Osteocyte (in vitro differentiated cells): ENCODE data around the gene CASP14. TPM values are rescaled to one million over a fixed set of nuclear protein-coding genes. Genes with fewer than 3 reads are reported as not detected.

Experiments used
- DNase-seq: peaks from one replicate; pipeline ENCODE4 v3.0.0; 2021; ENCODE audit warnings: mixed read lengths; ENCODE audit not compliant: unreplicated experiment; ENCODE audit errors: extremely low spot score
- H3K27ac Mint-ChIP-seq: one replicate; pipeline ENCODE4 v1.8.0; 2021; ENCODE audit warnings: mild to moderate bottlenecking, mixed read lengths; ENCODE audit not compliant: unreplicated experiment
- H3K27me3 Mint-ChIP-seq: one replicate; pipeline ENCODE4 v1.8.0; 2021; ENCODE audit warnings: mixed read lengths; ENCODE audit not compliant: unreplicated experiment
- H3K36me3 Mint-ChIP-seq: one replicate; pipeline ENCODE4 v1.8.0; 2021; ENCODE audit warnings: mixed read lengths; ENCODE audit not compliant: unreplicated experiment
- H3K4me1 Mint-ChIP-seq: one replicate; pipeline ENCODE4 v1.8.0; 2021; ENCODE audit warnings: mixed read lengths; ENCODE audit not compliant: unreplicated experiment
- H3K4me3 Mint-ChIP-seq: one replicate; pipeline ENCODE4 v1.8.0; 2021; ENCODE audit warnings: mild to moderate bottlenecking, moderate library complexity, mixed read lengths; ENCODE audit not compliant: unreplicated experiment
- H3K9me3 Mint-ChIP-seq: one replicate; pipeline ENCODE4 v1.8.0; 2021; ENCODE audit warnings: mixed read lengths; ENCODE audit not compliant: unreplicated experiment
- CTCF ChIP-seq: fragments of 200-600 bp; sonication (generic); IDR thresholded peaks from 2 replicates; pipeline ENCODE4 v1.5.0; 2021; ENCODE audit warnings: antibody characterized with exemption, mild to moderate bottlenecking, moderate library complexity
- total RNA-seq: library from RNA; stranded (reverse); gene quantifications from 2 replicates; pipeline ENCODE4 v1.2.1, GENCODE V29; 2021

The CASP14 gene
- total RNA-seq, 1 donor from 2014 or later = not detected

- no peak for TF ChIP-seq CTCF
- Mint-ChIP-seq H3K4me3 (no peak overlapping the region), H3K9me3 (peaks cover 10% of the 10 kb centered on the region), H3K27ac (no peak overlapping the region), H3K4me1 (peaks cover 15% of the 10 kb centered on the region), H3K27me3 (no peaks in the 10 kb centered on the region), H3K36me3 (no peaks in the 10 kb centered on the region)
- no peak for DNase-seq
Measured at GRCh38 chr19:15105044-15105443, 55.8 kb downstream of the CASP14 start.

- Mint-ChIP-seq H3K27ac (peak within 1 kb of the TSS; percentile 94), H3K36me3 (peaks cover 8% of the 10 kb centered on the region), H3K4me3 (peak within 1 kb of the TSS; percentile 88), H3K4me1 (peaks cover 15% of the 10 kb centered on the region), H3K9me3 (peaks cover 10% of the 10 kb centered on the region), H3K27me3 (no peaks in the 10 kb centered on the region)
- TF ChIP-seq CTCF = no peak
- DNase-seq = no peak
Measured at GRCh38 chr19:15107061-15108010, 58.1 kb downstream of the CASP14 start, which contains the start of gene SYDE1. TSS of gene SYDE1 (plus strand) at chr19:15107401. CDS start at chr19:15107434, 33 bp downstream.

Other genes starting within 250 kb of the CASP14 start
- gene OR7A5, start 214.3 kb upstream of the CASP14 start, total RNA-seq = not detected in 2 replicates
- gene OR7C1, start 214.3 kb upstream of the CASP14 start, total RNA-seq = not detected in 2 replicates
- not detected in 2 replicates for gene OR7A10, start 200.6 kb upstream of the CASP14 start, total RNA-seq
- gene OR7A17, start 163.3 kb upstream of the CASP14 start, total RNA-seq = not detected in 2 replicates
- not detected in 2 replicates for gene OR7C2, start 108.0 kb upstream of the CASP14 start, total RNA-seq
- gene SLC1A6, start 69.6 kb upstream of the CASP14 start, total RNA-seq = not detected in 2 replicates
- not detected in 2 replicates for gene OR1I1, start 32.7 kb downstream of the CASP14 start, total RNA-seq
- 64.4 and 74.6 TPM in 2 replicates for gene SYDE1, start 57.9 kb downstream of the CASP14 start, total RNA-seq
- 178 and 200 TPM in 2 replicates for gene NOTCH3, start 151.5 kb downstream of the CASP14 start, total RNA-seq
- not detected in 2 replicates for gene EPHX3, start 183.0 kb downstream of the CASP14 start, total RNA-seq